CD1c-positive myeloid dendritic cell (primary cell): ENCODE measurements around the gene ZBTB47.

ENCODE experiments used
- DNase-seq: peaks from one replicate; pipeline ENCODE4 v3.0.0-alpha.2; 2016; ENCODE audit errors: extremely low spot score

Gene ZBTB47

DNA sequence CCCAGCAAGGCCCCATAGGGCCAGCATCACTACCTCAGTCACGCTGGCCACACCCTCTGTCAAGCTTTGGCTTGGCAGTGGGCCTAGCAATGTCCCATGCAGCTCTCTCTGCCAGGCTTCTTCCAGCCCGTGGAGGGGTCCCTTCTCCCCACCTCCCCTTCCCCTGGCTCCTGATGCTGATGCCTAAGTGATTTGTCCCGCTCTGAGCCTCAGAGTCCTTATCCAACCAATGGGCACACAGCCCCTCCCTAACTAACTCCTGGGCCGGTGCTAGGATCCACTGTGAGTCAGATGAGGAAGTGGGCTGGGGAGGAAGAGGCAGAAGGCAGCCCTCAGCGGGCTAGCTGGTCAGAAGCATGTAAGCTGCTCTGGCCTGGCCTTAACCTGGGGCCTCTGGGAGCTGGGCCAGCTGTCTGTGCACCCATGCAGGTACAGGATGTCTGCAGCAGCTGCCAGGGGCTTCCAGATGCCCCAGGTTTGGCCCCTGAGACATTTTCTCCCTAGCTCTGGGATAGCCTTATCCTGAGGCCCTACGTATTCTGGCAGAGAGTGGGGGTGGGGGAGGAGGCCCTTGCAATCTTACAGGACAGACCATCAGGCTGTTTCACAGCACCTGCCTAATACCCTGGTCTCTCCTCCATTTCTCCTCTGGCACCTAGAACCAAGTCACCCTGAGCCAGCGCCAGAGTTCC lies 740 bp upstream of the ZBTB47 start:
- peak; percentile 82 for DNase-seq

DNA sequence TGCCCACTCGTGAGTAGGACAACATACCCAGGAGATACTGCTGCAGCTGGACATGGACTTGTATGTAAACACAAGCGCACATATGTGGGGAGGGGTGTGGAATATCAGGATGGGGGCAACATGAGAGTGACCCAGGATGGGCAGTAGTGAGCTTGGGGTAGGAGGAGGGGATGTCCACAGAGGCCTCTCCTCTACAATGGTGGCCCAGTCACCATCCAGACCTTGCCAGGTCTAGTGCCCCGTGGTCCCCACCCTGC lies 266 bp upstream of the ZBTB47 start:
- DNase-seq: no peak

DNA sequence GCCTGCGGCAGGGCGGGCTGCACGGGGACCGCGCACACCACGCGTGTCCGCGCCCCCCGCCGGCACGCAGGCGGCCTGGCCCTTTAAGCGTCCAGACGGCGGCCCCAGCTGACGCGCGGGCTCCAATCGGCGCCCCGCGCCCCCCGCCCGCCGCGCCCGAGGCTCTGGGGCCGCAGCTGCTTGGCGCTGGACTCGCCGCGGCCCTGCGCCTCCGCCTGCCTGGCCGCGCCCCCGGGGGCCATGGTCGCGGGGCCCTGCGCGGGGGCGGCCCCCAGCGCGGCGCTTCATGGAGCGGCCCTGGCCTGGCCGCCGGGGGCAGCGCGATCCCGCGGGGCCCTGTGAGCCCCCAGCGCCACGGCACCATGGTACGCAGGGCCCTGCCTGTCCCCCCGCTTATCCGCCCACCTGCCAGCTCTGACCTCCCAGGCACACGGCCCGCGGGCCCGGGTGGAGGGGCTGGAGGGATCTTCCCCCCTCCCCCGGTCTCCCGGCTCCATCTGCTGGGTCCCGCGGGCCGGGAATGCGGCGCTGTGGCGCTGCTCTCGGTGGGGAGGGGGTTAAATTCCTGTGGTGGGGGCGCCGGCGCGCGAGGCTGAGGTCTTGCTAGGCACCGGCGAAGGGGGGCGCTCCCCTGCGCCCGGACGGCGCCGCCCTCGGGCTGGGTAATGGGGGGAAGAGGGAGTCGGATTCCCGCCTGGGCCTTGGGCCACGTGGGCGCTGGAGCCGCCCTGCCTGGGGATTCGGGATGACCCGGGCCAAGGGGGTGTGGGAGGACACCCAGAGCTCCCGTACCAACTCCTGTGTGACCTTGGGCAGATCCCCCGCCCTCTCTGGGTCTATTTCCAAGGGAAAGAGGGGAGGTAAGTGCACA lies 1.1 kb downstream of the ZBTB47 start:
- peak; percentile 52 for DNase-seq

DNA sequence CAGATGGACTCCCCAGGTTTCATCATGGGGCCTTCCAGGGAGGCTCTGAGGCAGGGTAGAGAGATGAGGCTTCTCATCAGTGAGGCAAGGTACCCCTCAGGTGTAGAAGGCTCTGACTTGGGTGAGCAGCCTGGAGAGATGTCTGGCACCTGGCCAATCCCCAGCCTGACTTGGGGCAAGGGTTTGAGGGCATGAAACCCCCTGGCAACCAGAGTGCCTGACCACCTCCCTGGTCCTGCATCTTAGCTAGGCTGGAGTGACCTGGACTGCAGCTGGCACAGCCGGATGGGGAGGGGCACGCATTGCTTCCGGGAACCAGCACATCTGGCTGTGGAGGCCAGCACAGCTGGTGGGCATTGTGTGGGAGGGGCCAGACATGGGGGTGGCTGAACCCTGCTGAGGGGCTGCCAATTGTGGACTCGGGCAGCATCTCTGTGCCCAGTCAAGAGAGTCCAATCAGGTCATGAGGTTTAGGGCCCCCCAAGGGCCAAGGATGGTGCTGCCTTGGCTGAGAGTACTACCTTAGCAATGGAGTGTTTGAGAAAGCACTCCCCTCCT lies 1.9 kb downstream of the ZBTB47 start:
- DNase-seq: no peak

DNA sequence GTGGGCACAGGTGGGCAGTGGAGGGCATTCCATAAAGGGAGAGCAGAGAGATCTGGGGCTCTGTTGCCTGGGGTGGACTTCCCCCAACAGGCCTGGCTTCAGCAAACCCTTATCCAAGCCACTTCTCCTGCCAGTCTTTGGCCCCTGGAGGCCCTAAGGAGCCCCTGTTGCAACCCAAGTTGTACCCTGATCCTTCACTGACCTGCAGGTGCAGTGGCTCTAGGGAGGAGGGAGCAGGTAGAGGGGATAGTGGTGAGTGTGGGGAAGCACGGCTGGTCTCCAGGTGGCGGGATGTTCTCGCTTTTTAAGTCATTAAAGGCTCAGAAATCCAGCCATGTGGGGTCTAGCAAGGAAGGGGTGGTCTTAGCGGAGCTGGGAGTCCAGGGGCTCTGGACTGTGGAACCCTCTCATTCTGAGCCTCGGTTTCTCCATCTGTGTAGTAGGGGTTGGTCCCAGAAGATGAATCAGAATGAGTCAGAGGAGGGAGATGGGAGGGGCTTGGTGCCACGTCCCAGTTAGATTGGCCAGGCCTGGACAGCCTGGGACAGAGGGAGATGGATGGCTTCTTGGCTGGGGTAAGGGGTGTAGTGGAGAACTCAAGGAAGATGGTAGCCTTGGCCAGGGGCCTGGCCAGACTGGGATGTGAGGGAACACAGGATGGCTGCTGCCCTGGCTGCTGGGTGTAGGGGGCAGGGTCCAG lies 2.6 kb downstream of the ZBTB47 start:
- DNase-seq: no peak

DNA sequence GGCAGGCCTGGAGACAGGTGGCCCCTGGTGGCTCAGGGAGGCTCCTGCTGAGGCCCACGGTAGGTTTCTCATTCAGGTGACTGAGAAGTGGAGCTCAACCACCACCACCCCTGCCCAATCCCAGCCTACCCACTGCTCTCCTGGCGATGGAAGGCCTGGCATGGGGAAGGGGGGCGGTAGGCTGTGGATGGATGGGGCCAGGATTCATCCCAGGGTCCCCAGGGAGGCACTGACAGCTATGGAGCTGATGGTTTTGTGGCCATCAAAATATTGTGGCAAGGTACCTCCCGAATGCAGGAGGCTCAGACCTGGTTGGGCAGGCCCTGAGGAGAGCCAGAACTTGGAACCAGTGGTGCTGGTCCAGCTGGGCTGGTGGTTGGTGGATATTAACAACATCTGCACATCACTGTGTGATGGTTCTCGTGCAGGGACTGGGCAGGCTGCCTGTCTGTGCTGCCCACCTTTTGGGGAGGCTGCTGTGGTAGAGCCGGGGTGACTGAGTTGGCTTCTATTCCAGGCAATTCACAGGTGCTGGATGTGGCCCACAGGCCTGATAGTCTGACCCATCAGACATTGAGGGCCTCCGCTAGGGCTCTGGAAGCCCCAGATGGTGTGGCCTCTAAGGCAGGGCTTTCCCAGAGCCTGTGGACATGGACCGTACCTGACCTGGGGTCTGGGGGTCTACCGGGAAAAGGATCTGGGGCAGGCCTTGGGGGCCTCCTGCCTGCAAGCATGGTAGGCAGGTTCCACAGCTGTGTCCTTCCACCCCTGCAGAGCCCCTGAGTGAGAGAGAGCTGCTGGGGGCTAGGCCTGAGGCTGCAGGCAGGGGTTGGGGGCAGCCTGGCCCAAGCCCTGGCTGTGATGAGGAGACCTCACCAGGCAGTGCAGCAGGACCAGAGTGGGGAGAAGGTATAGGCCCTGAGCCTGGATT lies 3.4 kb downstream of the ZBTB47 start:
- no peak for DNase-seq

DNA sequence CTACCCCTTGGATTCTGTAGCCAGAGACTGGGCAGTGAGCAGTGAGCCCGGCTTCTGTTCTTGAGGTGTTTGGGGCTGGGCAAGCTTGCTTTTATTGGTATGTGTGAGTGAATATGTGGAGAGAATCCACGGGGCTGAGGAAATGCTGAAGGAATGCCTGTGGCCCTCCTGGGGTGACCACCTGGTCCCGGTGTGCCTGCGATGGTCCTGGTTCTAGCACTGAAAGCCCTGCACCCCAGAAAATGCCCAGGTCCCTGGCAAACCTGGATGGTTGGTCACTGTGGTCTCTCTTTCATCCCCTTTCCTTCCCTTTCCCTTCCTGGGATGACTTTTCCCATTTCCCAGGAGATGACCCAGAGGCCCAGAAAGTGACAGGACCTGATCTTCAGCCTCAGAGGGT lies 4.2 kb downstream of the ZBTB47 start:
- DNase-seq: no peak

DNA sequence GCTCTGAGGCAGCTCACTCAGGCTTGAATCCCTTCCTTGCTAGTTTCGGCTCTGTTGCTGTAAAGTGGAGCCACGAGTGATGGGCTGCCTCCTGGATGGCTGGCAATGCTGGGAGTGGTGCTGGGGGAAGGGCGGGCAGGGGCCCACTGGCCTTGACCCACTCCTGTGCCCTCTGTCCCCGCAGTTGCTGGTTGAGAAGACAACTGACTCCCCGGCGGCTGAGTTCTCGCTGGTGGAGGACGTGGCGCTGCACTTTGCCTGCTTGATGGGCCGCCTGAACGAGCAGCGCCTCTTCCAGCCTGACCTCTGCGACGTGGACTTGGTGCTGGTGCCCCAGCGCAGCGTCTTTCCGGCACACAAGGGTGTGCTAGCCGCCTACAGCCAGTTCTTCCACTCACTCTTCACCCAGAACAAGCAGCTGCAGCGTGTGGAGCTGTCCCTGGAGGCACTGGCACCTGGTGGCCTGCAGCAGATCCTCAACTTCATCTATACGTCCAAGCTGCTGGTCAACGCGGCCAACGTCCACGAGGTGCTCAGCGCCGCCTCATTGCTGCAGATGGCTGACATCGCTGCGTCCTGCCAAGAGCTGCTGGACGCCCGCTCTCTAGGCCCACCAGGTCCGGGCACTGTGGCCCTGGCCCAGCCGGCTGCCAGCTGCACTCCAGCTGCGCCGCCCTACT lies 4.7 kb downstream of the ZBTB47 start:
- DNase-seq: no peak

DNA sequence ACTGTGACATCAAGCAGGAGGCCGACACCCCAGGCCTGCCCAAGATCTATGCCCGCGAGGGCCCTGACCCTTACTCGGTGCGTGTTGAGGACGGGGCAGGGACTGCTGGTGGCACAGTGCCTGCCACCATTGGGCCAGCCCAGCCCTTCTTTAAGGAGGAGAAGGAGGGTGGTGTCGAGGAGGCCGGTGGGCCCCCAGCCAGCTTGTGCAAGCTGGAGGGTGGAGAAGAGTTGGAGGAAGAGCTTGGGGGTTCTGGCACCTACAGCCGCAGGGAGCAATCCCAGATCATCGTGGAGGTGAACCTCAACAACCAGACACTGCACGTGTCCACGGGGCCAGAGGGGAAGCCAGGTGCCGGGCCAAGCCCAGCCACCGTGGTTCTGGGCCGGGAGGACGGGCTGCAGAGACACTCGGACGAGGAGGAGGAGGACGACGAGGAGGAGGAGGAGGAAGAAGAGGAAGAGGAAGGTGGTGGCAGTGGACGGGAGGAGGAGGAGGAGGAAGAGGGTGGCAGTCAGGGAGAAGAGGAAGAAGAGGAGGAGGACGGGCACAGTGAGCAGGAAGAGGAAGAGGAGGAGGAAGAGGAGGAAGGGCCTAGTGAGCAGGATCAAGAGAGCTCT lies 5.4 kb downstream of the ZBTB47 start:
- DNase-seq: no peak

DNA sequence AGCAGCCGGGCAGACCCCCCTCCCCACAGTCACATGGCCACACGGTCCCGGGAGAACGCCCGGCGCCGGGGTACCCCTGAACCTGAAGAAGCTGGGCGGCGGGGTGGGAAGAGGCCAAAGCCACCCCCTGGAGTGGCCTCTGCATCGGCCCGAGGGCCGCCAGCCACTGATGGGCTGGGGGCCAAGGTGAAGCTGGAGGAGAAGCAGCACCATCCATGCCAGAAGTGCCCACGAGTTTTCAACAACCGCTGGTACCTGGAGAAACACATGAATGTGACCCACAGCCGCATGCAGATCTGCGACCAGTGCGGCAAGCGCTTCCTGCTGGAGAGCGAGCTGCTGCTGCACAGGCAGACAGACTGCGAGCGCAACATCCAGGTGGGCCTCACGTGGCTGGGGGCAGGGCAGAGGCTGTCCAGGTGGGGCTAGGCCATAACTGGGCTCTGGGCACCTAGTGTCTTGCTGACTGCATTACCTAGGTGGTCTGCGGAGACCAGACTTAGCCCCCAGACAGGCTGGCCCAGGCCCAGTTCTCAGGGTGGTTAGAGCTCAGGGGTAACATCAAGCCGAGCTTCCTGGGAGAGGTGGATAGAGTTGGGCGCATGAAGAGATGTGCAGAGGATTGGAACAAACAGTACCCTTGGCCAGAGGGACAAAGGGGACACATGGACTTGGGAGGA lies 6.1 kb downstream of the ZBTB47 start:
- no peak for DNase-seq

DNA sequence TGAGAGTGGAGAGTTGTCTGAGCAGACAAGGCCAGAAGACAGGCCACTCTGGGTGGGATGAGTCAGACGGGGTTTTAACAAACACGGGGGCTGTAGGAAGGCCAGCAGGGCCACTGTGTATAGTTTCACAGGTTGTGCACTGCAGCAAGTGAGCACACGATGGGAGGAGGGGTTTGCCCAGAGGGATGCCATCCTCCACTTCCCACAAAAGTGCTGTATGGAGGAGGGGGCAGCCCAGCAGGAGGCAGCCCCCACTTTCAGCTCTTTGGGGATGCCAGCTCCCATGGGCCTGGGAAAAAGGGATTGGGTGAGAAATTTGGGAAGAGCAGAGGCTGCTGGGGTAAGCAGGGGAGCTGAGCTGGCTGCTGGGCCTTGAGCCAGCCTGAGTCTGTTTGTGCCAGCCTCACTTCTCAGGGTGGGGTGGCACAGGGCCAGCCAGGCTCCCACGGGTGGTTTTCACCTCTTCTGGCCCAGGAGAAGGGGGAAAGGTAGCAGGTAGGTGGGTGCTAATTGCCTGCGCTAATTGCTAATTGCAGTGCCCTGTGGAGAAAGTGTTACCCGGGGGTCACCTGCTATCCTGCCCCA lies 6.7 kb downstream of the ZBTB47 start:
- no peak for DNase-seq

DNA sequence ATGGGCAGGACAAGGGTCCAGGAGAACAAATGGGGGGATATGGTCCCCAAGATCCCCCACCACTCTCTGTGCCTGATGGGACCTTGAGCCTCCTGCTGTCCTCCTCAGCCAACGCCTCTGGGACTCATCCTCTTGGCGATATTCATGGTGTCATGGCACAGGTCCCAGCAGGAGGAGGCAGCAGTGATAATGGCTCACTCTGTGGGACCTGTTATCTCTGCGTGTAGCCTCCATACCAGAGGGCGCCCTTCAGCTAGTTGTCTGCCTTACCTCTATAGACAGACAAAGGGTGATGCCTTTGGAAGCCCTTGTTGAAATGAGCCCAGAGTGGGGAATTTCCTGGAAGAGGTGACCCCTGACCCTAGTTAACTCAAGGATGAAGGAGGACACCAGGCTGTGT lies 7.4 kb downstream of the ZBTB47 start:
- no peak for DNase-seq

DNA sequence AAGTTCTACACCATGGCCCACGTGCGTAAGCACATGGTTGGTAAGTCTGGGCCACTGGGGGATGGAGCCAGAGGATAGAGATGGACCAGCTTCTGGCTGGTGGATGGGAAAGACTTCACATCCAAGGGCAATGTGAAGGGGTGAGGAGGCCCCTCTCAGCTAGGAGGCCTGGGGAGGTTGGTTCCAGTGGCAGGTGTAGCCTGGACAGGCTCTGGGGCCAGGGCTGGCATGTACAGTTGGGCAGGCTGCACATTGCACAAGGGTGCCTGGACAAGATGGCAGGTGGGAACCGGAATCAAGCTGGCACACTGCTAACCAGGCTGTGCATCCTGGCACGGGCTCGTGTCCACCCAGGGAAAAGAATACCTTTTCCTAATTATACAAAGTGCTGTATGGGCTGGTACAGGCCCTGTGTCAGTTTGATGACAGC lies 8.1 kb downstream of the ZBTB47 start:
- DNase-seq: no peak

DNA sequence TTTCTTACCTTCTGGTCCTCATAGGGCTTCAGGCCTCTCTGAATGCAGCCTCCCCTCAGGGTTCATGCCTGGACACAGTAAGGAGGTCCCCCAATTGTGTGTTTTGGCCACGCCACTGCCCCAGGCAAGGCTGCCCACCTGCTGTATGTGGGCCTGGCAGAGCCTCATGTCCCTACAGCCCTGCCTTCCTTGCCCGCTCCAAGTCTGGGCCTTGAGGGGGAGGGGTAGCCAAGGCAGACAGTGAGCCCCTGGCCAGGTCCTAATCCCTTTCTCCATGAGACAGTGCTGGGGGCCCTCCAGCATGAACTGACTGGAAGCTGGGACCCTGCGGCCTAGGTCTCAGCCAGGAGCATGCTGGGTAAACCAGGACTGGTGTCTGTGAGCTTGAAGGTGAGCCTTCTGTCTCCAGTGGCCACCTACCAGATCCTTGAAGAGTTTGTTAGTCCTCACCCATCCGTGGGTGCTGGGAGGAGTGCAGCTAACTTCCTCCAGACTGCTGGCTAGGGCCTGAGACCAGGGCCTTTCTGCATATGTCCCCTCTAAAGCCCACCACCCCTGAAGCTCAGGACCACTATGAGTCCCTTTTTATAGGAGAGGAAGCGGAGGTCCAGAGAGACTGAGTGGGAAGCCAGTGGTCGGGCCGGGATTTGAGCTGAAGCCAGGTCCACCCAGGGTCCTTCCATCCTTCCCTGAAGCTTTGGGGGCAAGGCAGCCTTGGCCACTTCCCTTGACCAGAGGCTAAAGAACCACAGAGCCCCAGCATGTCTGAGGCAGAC lies 8.7 kb downstream of the ZBTB47 start:
- DNase-seq: no peak

DNA sequence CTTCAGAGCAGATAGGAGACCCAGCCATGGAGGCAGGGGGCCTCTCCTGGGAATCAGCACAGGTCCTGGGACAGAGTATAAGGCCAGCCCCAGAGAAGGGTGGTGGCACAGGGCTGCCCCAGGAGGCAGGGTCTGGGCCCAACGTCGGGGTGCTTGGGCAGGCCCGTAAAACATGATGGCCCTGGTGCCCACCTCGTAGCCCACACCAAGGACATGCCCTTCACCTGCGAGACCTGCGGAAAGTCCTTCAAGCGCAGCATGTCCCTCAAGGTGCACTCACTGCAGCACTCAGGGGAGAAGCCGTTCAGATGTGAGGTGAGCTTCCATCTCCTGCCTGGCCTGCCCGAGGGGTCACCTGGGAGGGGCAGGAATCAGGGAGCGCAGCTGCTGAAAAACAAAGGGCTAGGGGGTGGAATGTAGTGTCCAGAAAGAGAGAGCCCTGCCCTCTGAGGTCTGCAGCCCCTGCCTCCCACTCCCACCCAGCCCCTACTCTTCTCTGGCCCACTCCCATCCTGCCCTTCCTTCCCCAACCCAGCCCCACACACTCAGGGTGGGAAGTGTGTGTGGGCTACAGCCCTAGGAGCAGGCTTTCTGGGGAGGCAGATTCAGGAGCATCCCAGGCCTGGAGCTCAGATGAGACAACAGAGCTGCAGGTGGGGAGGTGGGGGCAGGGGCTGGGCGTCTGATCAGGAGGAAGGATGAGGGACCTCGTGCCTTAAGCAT lies 9.5 kb downstream of the ZBTB47 start:
- DNase-seq: no peak

DNA sequence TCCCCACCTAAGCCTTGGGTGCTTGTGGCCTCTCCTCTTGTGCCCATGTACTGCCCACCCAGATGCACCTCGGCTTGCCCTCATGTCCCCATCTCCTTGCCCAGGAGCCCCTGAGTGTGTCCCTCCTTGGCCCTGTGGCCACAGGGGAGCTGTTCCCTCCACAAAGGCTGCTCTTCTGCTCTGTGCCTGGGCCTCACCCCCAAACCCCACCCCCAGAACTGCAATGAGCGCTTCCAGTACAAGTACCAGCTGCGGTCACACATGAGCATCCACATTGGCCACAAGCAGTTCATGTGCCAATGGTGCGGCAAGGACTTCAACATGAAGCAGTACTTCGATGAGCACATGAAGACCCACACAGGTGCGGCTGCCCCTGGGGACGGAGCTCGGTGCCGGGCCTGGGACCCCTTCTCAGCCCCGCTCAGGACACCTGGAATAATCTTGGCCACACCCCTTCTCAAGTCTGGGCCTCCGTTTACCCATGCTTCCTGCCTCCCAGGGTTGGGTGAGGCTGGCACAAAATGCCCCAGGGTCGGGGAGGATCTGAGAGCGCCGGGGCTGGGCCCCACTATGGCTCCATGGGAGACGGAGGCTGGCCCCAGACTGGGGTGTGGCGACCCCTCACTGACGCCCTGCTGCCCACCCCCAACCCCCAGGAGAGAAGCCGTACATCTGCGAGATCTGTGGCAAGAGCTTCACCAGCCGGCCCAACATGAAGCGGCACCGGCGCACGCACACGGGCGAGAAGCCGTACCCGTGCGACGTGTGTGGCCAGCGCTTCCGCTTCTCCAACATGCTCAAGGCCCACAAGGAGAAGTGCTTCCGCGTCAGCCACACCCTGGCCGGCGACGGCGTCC lies 10.3 kb downstream of the ZBTB47 start:
- no peak for DNase-seq

DNA sequence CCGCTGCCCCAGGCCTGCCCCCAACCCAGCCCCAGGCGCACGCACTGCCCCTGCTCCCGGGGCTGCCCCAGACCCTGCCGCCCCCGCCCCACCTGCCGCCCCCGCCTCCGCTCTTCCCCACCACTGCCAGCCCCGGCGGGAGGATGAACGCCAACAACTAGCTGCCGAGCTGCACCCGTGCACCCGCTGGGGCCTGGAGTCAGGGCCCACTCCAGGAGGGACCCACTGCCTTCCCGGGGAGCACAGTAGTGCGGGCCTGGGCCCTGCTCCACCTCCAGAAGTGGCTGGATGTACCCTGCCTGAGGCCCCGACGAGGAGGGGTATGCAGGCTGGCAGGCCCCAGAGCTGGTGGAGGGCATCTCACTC lies 10.9 kb downstream of the ZBTB47 start:
- no peak for DNase-seq
